GM19324 (cell line): ENCODE data around the gene IRF2BPL.

Experiments used
- ATAC-seq: cut with Tn5 transposase; IDR thresholded peaks from one replicate; pipeline ENCODE4 v1.9.1; 2021; ENCODE audit warnings: mild to moderate bottlenecking, moderate library complexity; ENCODE audit not compliant: unreplicated experiment, low FRiP score

The IRF2BPL gene

GRCh38 chr14:77055306-77055705 is 26.8 kb upstream of the IRF2BPL start:
- ATAC-seq, result no peak

DNA sequence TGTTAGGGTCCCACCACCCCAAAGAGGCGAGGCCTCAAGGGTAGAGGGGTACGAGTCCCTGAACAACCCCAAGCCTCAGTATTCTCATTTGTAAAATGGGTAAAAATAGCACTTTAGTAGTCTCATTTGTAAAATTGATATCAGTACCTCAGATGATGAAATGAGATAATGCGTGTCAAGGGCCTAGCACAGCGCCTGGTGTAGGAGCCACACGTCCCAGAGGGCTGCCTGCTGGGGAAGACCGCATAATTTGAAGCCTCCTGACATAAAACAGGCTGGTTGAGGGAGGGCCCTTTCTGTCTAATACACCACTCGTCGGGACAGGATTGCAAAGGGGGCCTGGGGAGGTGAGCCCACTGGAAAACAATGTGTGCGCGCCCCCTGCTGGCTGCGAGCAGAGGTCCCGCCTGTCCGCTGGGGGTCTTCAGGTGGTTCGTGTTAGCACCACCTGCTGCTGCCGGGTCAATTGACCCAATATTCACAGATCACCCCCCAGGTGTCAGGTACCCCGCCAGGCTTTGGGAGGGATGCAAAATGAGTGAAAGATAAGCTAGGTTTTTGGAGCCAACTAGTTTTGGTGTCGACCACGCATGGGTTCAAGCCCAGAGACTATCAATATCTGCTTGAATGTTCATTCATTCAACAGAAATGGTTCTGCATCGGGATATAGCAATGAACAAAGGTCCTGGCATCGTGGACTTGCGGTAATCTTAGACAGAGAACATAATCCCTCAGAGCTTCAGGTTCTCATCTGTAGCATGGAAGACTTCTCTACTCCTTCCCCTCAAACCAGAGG is 24.7 kb upstream of the IRF2BPL start:
- no peak for ATAC-seq

DNA sequence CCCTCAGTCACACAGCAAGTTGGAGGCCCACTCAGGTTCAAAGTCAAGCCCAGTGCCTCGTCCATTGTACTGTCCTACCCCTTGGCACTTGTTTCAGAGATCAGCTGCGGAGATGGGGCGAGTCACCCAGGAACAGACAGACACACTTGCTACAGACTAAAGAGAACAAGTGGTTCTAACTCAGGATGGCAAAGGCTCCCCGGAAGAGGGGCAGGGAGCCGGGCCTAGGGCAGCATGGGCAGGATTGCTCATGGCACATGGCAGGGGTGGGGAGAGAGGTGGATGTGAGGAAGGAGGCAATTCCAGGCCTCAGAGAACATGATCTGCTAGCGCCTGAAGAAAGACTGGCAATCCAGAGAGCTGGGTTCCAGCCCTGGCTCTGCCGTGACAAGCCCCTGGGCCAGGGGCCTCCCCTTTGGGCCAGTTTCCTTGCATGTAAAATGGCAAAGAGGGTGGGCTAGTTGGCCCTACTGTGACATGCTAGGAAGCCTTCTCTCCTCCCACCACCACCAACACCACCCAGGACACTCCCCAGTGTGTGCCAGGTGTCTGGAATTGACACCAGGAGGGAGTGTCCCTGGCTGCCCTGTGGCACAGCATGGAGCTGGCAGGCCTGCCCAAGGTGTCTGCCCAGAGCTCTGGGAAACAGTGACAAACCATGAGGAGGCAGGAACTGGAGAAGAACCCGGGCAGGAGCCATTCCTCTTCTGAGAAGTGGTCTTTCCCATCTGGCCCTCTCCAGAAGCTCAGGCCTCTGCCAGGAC is 24.0 kb upstream of the IRF2BPL start:
- no peak for ATAC-seq

DNA sequence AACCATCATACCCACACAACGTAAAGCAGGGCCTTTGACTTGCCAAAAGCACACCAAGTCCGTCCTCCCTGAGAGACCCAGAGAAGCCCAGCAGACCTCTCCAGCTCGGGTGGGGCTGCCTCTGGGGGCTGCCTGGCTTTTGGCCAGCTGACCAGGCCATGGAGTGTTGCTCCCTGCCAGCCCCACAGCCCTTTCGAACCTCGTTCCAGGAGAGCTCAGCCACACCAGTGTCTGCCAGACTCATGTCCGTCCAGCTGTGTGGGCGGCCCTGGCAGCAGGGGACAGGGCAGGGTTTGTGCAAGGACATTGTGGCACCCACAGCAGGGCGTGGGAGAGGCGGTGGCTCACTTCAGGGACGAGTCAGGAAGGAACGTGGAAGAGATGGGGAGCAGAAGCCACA is 22.6 kb upstream of the IRF2BPL start:
- no peak for ATAC-seq

- no peak for ATAC-seq
These were observed 18.2 kb upstream of the IRF2BPL start for GRCh38 chr14:77046721-77047120.

DNA sequence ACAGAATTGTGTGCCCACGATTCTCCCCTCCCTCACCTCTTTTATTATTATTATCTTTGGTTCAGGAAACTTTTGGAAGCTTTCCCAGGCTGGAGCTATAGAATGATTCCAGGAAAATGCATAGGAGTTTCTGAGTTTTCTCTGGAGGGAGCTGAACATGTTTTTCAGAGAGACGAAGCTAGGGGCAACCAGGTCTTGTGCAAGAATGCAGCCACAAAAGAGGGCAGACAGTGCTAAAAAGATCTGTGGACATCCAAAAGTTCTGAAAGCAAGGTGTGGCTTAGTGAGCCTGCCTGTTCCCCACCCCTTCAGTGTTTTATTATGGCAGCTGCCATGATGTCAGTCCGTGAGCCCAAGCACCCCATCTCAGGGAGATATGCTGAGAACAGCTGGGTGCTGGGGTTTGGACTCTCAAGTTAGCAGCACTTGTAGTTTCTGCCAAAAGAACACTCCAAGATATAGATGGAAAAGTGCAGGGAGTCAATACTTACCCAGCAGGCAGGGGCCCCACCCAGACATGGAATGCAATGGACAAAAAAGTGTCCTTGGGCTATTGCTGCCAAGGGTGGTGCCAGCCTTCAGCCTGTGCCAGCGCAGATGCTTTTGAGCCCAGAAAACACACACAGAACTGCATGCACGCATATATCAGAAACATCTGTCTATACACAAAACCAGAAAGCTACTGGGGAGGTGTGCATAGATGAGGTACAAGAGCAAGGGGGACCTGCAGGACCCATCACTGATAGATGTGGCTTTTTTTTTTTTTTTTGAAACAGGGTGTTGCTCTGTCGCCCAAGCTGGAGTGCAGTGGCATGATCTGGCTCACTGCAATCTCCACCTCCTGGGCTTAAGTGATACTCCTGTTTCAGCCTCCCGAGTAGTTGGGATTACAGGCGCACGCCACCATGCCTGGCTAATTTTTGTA is 17.0 kb upstream of the IRF2BPL start:
- ATAC-seq, result no peak

DNA sequence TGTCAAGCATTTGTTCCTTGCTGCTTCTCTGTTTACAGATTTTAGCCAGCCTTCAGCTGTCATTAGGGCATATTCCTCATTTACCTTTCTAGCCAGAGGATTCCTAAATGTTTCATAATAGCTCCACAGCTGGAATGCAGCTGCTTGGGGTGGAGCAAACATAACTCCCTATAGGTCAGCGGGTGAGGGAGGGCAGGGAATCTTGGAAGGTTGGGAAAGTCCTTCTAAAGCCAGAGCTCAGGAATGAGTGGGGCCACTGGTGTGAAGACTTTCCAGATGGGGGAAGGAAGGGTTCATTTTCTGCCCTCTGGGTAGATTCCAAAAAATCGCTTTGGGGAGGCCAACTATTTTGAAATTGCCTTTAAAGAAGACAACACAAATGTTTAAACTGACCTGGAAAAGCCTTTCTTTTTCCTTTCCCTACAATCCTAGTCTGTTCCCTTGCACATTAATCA is 16.3 kb upstream of the IRF2BPL start:
- ATAC-seq, result no peak

- ATAC-seq, result no peak
These were observed 15.5 kb upstream of the IRF2BPL start for GRCh38 chr14:77043984-77044485.

- no peak for ATAC-seq
These were observed 14.9 kb upstream of the IRF2BPL start for GRCh38 chr14:77043177-77043983.

DNA sequence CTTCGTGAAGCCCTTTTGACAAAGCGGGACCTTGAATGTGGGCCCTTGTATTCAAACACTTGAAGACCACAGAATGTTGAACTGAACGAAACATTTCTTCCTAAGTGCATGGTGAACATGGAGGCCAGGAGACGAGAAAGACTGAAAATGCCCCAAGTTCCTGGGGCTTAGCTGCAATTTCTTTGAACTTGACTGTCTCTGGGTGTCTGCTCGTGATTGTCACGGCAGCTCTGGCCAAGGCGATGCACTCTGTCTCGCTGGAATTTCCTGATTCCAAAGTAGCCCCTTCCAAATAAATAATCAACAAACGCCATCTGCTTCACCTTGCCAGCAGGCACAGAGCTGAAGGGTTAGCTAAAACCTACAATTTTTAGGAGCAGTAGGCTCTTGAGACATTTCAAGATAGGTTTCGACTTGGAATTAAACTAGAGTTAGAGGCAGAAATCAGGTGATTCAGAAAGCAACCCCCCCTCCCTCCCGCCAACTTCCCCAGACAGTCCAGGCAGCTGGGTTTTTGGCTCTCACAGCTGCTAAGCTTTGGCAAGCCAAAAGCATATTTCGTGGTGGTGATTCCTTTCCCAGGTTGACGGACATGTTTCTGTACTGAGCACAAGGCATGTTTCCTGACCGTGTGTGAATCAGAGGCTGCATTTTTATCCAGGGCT is 13.5 kb upstream of the IRF2BPL start:
- no peak for ATAC-seq

GRCh38 chr14:77040741-77041653 is 12.5 kb upstream of the IRF2BPL start:
- peak; percentile 18 for ATAC-seq

- peak; percentile 72 for ATAC-seq
These were observed 11.7 kb upstream of the IRF2BPL start for GRCh38 chr14:77040059-77040740.

DNA sequence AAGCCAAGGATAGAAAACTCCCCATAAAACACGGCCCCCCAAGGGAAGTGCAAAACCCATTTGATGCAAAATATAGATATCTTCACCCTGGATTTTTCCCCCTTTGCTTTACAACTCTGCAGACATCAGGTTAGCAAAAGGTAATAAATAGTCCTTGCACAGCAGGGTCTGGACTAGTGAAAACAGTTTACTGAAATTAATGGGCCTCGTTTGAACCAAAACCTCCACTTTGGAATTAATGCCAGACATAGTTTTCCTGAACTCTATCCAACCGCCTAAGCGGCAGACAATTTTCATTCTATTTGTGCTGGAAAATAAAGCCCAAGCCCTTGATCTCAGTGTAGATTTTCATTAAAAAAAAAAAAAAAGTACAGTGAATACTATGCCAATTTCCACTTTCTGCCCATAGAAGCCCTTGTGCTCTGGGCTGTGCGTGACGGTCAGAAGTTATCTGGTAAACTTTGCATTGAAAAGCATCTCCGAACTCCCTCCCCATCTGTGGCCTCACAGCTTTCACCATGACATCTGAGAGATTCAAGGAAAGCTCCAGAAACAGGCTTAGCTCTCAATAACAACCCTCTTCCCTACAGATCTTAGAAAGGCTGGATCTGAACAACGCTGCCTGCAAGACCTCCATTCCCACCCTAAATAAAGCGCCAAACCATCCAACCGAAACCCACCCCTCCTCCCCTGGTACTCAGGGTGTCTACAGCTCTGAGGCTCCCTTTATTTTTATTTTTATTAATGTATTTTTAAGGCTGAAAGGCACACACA is 11.0 kb upstream of the IRF2BPL start:
- ATAC-seq, result no peak

- no peak for ATAC-seq
These were observed 9.5 kb upstream of the IRF2BPL start for GRCh38 chr14:77037938-77038568.

- no peak for ATAC-seq
These were observed 8.9 kb upstream of the IRF2BPL start for GRCh38 chr14:77037215-77037937.
